NCI-H748 treated with DMSO at 0.1 percent for 48 hours (cell line): ENCODE results near the gene GSTM5.
"Not testable (repeated sequence)": the region's sequence is repeated elsewhere in the genome, so short reads cannot be mapped to it uniquely, and the experiment has no call there.

ENCODE experiments used
- DNase-seq: peaks from one replicate; lab custom pipeline; 2025; lab: John Stamatoyannopoulos, UW

GSTM5 gene

DNA sequence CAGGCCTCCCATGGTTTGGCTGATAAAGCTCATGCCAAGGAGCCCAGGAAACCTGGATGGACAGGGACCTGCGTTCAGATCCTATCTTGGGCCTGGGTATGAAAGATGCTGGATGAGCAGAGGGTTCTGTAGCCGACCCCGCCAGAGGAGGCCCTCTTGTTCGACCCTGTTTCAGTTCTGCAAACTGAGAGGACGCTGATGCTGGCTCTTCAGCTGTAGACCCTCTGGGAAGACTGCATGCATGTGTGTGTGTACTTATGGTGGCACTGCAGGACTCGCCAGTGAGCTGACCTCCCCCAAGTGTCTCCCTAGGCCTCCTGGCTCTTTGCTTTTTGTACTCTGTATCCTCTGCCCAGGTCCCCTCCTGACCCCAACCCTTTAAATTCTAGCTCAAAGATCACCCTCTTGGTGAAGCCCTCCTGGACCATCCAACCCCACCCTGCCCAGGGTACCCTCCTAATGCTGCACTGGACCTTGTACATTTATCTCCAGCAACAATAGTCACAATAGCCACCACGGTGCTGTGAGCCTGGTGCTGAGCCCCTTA lies 50.1 kb downstream of the GSTM5 start:
- no peak for DNase-seq

DNA sequence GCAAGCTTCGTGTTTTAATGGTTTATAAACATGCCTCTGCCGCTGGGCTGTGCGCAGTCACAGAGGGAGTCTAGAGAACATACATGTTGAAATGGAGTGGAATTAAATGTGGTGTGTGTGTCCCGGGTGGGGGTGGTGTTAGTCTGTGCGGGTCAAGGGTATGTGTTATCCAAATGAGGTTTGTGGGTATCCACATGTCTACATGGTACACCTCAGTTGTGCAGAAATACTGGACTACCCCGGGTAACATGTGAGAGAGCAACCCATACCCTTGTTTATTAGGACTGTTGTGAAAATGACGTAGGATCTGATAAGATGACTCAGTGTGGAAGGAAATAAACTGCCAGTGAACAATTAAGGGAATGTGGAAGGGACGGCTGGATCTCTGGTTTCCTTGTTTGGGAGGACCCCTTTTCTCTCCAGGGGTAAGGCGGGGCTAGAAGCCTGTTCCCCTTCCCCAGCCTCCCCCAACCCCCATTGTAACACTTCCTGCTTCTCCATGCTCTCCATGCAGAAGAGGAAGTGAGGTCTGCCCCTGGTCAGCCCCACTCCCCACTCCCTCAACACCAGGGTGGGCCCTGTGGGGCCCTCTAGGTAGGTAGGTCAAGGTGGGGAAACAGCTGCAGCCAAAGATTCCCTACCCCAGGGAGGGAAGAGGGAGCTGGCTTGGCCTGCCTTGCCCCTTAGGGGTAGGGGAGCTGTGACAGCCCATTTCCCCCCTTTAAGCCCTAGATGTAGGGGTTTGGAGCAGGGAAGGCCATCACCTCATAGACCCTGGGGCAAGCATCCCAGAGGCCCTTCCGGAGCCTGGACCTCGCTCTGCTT lies 51.0 kb downstream of the GSTM5 start:
- DNase-seq = no peak

DNA sequence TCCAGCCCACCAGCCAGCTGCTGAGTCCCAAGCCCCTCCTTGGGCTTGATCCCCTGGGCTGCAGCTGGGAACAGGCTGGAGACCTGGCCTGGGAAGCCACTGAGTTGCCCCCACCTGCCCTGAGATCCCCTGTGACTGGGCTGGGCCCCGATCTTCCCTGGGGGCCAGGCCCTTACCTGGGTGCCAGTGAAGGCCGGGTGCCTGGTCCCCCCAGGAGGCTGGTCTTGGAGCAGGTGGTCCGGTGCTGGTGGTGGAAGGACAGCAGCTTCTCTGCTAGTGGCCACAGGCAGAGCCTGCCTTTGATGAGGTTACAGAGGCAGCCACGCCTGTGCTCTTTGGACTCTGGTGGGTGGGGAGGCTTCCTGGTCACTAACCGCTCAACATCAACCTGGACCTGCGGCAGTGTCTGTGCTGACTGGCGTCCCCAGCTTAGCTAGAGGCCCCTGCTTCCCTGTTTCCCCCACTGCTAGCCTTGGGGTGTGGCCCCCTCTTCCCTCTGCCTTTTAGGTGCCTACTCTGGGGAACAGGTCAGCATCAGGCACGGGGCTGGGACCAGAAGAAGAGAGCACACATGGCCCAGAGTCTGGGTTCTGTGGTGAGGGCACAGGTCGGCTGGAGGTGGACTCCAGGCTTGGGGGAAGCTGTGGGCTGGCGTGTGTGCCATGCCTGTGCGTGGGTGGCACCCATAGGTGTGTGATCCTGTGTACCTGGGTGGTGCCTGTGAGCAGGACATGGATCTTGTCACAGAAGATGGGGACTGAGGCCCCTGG lies 51.8 kb downstream of the GSTM5 start, which contains the start of gene EPS8L3:
Gene EPS8L3, minus strand, starts transcription at position 278 of the 770 bp plus-strand sequence. CDS start 2,174 bp downstream, outside the sequence.
- DNase-seq = no peak

DNA sequence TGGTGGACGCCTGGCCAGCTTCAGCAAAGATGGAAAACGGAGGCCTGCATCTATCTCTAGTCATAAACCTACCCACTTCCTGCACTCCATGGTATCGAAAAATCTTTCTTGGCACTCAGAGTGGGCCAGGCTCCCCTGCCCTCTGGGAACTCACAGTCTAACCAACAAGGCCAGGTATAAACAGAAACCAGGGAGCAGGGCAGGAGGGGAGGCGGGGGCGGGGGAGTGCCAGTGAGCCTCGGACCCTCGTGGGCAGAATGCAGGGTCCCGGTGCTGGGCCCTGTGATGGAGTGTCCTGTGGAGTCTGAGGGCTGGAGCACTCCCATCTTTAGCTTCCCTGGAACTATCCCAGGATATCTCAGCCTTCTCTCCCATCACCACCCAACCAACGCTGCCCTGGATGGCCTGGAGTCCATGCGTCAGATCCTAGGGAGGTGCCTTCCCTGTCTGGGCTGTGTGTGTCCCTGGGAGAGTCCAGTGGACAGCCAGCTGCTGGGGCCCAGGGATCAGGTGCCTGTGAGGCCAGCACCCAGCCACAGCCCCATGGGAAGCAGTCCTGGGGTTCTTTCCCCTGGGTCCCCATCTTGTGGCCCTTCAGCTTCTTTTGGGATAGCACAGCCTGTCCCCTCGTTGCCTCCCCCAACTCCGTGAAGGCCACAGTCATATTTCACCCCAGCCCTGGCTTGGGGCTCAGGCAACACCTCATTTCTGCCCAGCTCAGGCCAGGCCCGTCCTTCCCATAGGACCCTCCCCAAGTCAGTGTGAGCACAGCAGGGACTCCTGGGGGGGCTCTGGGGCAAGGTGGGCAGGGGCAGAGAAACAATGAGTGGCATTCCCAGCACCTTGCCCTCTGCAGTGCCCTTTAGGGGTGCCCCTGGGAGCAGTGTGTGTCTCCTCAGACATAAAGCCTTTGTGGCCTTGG lies 52.8 kb downstream of the GSTM5 start:
- no peak for DNase-seq

DNA sequence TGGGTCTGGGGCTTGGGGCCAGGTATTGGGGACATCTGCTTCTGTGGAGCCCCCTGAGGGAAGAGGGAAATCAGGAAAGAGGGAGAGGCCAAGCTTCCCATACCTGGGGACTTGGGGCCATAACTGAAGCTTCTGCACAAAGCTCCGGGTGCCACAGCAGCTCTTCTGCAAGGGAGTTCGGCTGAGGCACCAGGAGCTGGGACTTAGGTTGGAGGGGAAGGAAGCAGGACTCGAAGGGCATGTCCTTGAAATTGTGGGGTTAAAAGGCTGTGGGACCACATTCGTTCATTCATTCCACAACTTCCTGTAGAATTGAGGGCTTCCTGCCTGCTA lies 53.4 kb downstream of the GSTM5 start:
- DNase-seq = no peak

DNA sequence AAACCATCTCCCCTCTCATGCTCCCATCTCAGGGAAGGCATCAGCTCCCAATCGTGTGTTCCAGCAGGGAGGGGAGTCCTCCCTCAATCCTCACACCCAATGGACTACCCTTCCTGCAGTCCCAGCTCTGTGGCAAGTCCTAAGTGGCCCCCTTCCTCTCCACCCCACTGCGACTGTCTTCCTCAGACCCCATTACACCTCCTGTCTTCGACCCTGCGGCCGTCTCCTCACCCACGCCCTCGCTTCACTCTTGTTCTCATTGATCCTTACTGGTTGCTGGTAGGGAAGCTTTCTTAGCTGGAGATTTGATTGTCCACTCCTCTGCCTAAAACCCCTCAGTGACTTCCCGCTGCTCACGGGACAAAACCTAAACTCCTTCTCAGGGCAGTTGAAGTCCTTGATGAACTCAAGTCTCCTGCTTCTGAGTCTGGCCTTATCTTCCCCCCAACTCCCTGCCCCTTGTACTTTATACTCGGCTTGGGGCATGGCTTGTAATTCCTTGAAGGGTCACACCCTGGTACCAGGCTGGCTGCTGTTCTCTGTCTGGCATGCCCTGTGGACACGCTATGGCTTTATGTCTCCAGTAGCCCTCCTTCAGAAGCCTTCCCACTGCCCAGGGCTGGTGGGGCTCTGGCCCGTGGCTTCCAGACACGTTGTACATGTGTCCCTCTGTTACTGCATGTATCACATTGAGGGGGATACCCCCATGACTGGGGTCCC lies 54.0 kb downstream of the GSTM5 start:
- DNase-seq = no peak

DNA sequence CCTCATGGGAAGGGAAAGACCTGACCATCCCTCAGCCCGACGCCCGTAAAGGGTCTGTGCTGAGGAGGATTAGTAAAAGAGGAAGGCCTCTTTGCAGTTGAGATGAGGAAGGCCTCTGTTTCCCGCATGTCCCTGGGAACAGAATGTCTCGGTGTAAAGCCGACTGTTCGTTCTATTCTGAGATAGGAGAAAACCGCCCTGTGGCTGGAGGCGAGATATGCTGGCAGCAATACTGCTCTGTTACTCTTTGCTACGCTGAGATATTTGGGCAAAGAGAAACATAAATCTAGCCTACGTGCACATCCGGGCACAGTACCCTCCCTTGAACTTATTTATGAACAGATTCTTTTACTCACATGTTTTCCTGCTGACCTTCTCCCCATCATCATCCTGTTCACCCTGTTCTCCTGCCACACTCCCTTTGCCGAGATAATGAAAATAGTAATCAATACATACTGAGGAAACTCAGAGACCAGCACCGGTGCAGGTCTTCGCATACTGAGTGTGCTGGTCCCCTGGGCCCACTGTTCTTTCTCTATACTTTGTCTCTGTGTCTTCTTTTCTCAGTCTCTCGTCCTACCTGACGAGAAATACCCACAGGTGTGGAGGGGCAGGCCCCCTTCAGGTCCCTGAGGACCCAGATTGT lies 55.1 kb downstream of the GSTM5 start:
- DNase-seq = not testable (repeated sequence)
